ENCODE results near the gene TSPAN33. TPM values are rescaled to one million over a fixed set of nuclear protein-coding genes. Genes with fewer than 3 reads are reported as not detected.
A peak's percentile ranks its signal among the peaks of the same experiment; 100 is the strongest.
"Not testable (repeated sequence)": the region's sequence is repeated elsewhere in the genome, so short reads cannot be mapped to it uniquely, and the experiment has no call there.

TSPAN33 gene
- total RNA-seq, 1 donor from 2014 or later = under 0.01 TPM

- no peak for DNase-seq (ENCODE audit: low read depth in 2 of 2)
Observed at GRCh38 chr7:129169686-129170440, 25.4 kb downstream of the TSPAN33 start.

- DNase-seq (ENCODE audit: low read depth in 2 of 2) = no peak
Observed at GRCh38 chr7:129170441-129171021, 26.0 kb downstream of the TSPAN33 start.

GRCh38 chr7:129173861-129174260 is 29.4 kb downstream of the TSPAN33 start:
- DNase-seq (ENCODE audit: low read depth in 2 of 2) = not testable (repeated sequence)

- peak in 1 of 2 donors; percentile 24 for DNase-seq (ENCODE audit: low read depth in 2 of 2)
Observed at GRCh38 chr7:129176916-129177710, 32.6 kb downstream of the TSPAN33 start.

- DNase-seq (ENCODE audit: low read depth in 2 of 2) = no peak
Observed at GRCh38 chr7:129184981-129185670, 40.6 kb downstream of the TSPAN33 start.

GRCh38 chr7:129186749-129187260 is 42.3 kb downstream of the TSPAN33 start:
- DNase-seq (ENCODE audit: low read depth in 2 of 2) = no peak

GRCh38 chr7:129187681-129188371 is 43.3 kb downstream of the TSPAN33 start:
- DNase-seq (ENCODE audit: low read depth in 2 of 2) = no peak

- peak in 1 of 2 donors; percentile 31 for DNase-seq (ENCODE audit: low read depth in 2 of 2)
Observed at GRCh38 chr7:129188372-129188891, 43.9 kb downstream of the TSPAN33 start, which contains the start of gene SMO. Gene SMO, plus strand, starts transcription at chr7:129188633. Its CDS starts 519 bp downstream, at chr7:129189152.

GRCh38 chr7:129188892-129189660 is 44.6 kb downstream of the TSPAN33 start:
- DNase-seq (ENCODE audit: low read depth in 2 of 2) = peak in 1 of 2 donors; percentile 25

GRCh38 chr7:129189661-129190310 is 45.3 kb downstream of the TSPAN33 start:
- no peak for DNase-seq (ENCODE audit: low read depth in 2 of 2)

GRCh38 chr7:129191272-129191671 is 46.8 kb downstream of the TSPAN33 start:
- DNase-seq (ENCODE audit: low read depth in 2 of 2) = no peak

- DNase-seq (ENCODE audit: low read depth in 2 of 2) = no peak
Observed at GRCh38 chr7:129193892-129194291, 49.4 kb downstream of the TSPAN33 start.

- no peak for DNase-seq (ENCODE audit: low read depth in 2 of 2)
Observed at GRCh38 chr7:129197771-129198170, 53.3 kb downstream of the TSPAN33 start.

- DNase-seq (ENCODE audit: low read depth in 2 of 2) = no peak
Observed at GRCh38 chr7:129199406-129199805, 54.9 kb downstream of the TSPAN33 start.

- no peak for DNase-seq (ENCODE audit: low read depth in 2 of 2)
Observed at GRCh38 chr7:129202058-129202777, 57.7 kb downstream of the TSPAN33 start.

GRCh38 chr7:129203050-129203741 is 58.7 kb downstream of the TSPAN33 start:
- no peak for DNase-seq (ENCODE audit: low read depth in 2 of 2)

- DNase-seq (ENCODE audit: low read depth in 2 of 2) = no peak
Observed at GRCh38 chr7:129205126-129205818, 60.8 kb downstream of the TSPAN33 start.

Measured in dermis microvascular lymphatic vessel endothelial cell (primary cell).